Endothelial cell of umbilical vein (primary cell): ENCODE results near the gene C22orf39. TPM values are rescaled to one million over a fixed set of nuclear protein-coding genes. Genes with fewer than 3 reads are reported as not detected.

Source experiments
- BruUV-seq: library from RNA; stranded (reverse); fragments of 400-500 nt; replicated peaks from 2 replicates; lab custom pipeline; 2021; lab: Mats Ljungman, UMichigan
- CTCF ChIA-PET: fragments of 300-600, 350-600 bp; sonication (Branson Sonifier 250); formaldehyde crosslinking; loops from one replicate; lab custom pipeline; 2021; ENCODE audit warnings: antibody characterized with exemption, inconsistent platforms; lab: Charles Lee
- POLR2A ChIA-PET: fragments of 300-600, 350-600 bp; sonication (Branson Sonifier 250); formaldehyde crosslinking; loops from one replicate; lab custom pipeline; 2021; ENCODE audit warnings: antibody characterized with exemption, inconsistent platforms; lab: Charles Lee
- DNase-seq: peaks from one replicate; pipeline ENCODE4 v3.0.0-alpha.2; 2011; ENCODE audit warnings: low read depth, low spot score
- FAIRE-seq: peaks from 2 replicates; lab custom pipeline; 2011; peaks lifted over from hg19 to GRCh38; lab: Jason Lieb, UNC
- H2AFZ ChIP-seq: 2 replicates; pipeline ENCODE4 v1.6.0; 2012; ENCODE audit warnings: low read depth, low read length, control low read depth, inconsistent platforms
- H3K27ac ChIP-seq: 2 replicates; pipeline ENCODE4 v1.5.1; 2011; ENCODE audit warnings: low read depth, mild to moderate bottlenecking, control low read depth, low read length, moderate library complexity; ENCODE audit not compliant: insufficient read depth
- H3K27me3 ChIP-seq, 2 experiments: 2 replicates each; pipeline versions ENCODE4 v1.6.0 to v1.6.1; 2011; ENCODE audit warnings: low read length in 2 of 2, mixed read lengths in 1 of 2; ENCODE audit not compliant: control insufficient read depth in 2 of 2, insufficient read depth in 2 of 2
- H3K36me3 ChIP-seq, 2 experiments: 2 replicates in 1 of 2; 3 replicates in 1 of 2; pipeline ENCODE4 v1.5.1; 2011; ENCODE audit warnings: low read length in 2 of 2, mild to moderate bottlenecking in 1 of 2, moderate library complexity in 1 of 2; ENCODE audit not compliant: control insufficient read depth in 2 of 2, insufficient read depth in 2 of 2; ENCODE audit errors: extremely low read depth in 1 of 2
- H3K4me1 ChIP-seq: 3 replicates; pipeline ENCODE4 v1.5.1; 2011; ENCODE audit warnings: mild to moderate bottlenecking, low read length; ENCODE audit not compliant: control insufficient read depth, insufficient read depth; ENCODE audit errors: extremely low read depth
- H3K4me2 ChIP-seq: 2 replicates; pipeline ENCODE4 v1.6.1; 2011; ENCODE audit warnings: low read length, control low read depth, mixed read lengths; ENCODE audit not compliant: insufficient read depth
- H3K4me3 ChIP-seq, 3 experiments: fragments of 200-600 bp in 1 of 3; sonication (generic), shearing (Covaris generic) in 1 of 3; replicated peaks in 1 of 3; 2 replicates each; pipeline ENCODE4 v1.5.1; 2011 to 2016; ENCODE audit warnings: control low read depth in 3 of 3, low read length in 3 of 3, mild to moderate bottlenecking in 2 of 3, inconsistent platforms in 1 of 3, low read depth in 1 of 3, moderate library complexity in 1 of 3; ENCODE audit not compliant: insufficient read depth in 1 of 3
- H3K79me2 ChIP-seq: 2 replicates; pipeline ENCODE4 v1.6.0; 2012; ENCODE audit warnings: low read length, inconsistent platforms; ENCODE audit not compliant: control insufficient read depth, insufficient read depth
- H3K9ac ChIP-seq: replicated peaks from 2 replicates; pipeline ENCODE3; 2011; ENCODE audit warnings: low read length, control low read depth; ENCODE audit not compliant: insufficient read depth; ENCODE audit errors: extremely low read depth
- H3K9me1 ChIP-seq: replicated peaks from 3 replicates; pipeline ENCODE4 v1.6.0; 2011; ENCODE audit warnings: mild to moderate bottlenecking, low read length; ENCODE audit not compliant: control insufficient read depth, insufficient read depth; ENCODE audit errors: extremely low read depth
- H3K9me3 ChIP-seq: replicated peaks from 2 replicates; pipeline ENCODE4 v1.5.1; 2012; ENCODE audit warnings: low read length, inconsistent platforms; ENCODE audit not compliant: control insufficient read depth, insufficient read depth
- H4K20me1 ChIP-seq: replicated peaks from 2 replicates; pipeline ENCODE3; 2011; ENCODE audit warnings: mild to moderate bottlenecking, low read length; ENCODE audit not compliant: control insufficient read depth, insufficient read depth; ENCODE audit errors: extremely low read depth
- EZH2 ChIP-seq: IDR thresholded peaks from 2 replicates; pipeline ENCODE4 v1.6.1; 2012; ENCODE audit warnings: borderline replicate concordance, low read depth, mild to moderate bottlenecking, moderate library complexity, low read length, inconsistent platforms; ENCODE audit not compliant: severe bottlenecking
- FOS ChIP-seq: IDR thresholded peaks from 2 replicates; pipeline ENCODE4 v1.6.1; 2011; ENCODE audit warnings: mild to moderate bottlenecking, low read length, moderate library complexity, borderline replicate concordance; ENCODE audit not compliant: insufficient read depth
- GATA2 ChIP-seq: IDR thresholded peaks from 2 replicates; pipeline ENCODE4 v1.7.0; 2011; ENCODE audit warnings: low read depth, mild to moderate bottlenecking, moderate library complexity, mixed read lengths, low read length; ENCODE audit not compliant: insufficient read length, insufficient read depth
- JUN ChIP-seq: IDR thresholded peaks from 2 replicates; pipeline ENCODE4 v1.6.1; 2011; ENCODE audit warnings: borderline replicate concordance, low read depth; ENCODE audit not compliant: insufficient read length, insufficient read depth
- MYC ChIP-seq: IDR thresholded peaks from one replicate; pipeline ENCODE4 v1.6.1; 2011; ENCODE audit warnings: mild to moderate bottlenecking, low read depth, low read length
- POLR2A ChIP-seq: IDR thresholded peaks from 2 replicates; pipeline ENCODE4 v1.6.1; 2012; ENCODE audit warnings: low read depth, mild to moderate bottlenecking, control low read depth, low read length
- POLR2AphosphoS5 ChIP-seq: IDR thresholded peaks from 2 replicates; pipeline ENCODE4 v1.6.1; 2012; ENCODE audit warnings: low read depth, mild to moderate bottlenecking, control low read depth, low read length, moderate library complexity; ENCODE audit not compliant: insufficient read depth
- dilution Hi-C: fragments of 300-500 bp; cut with MboI; formaldehyde crosslinking; loops from one replicate; pipeline ENCODE4 v1.15.0; 2019; ENCODE audit warnings: low sequenced_read_pairs; ENCODE audit not compliant: extremely low pct_ligation_motif_present
- intact Hi-C: fragments of 100-400 bp; cut with micrococcal nuclease; formaldehyde crosslinking; loops from one replicate; pipeline ENCODE4 v1.10.0; 2022
- polyA plus RNA-seq, 4 experiments: library from polyadenylated mRNA; depleted of rRNA in 3 of 4; stranded (reverse) in 3 of 4; unstranded in 1 of 4; fragments of >200 nt; gene quantifications; 2 replicates each; pipeline versions ENCODE4 v1.2.1 to v1.2.3, GENCODE V29; 2011 to 2012; ENCODE audit warnings: missing spikeins in 1 of 4
- total RNA-seq: library from RNA; stranded (reverse); gene quantifications from 2 replicates; pipeline ENCODE4 v1.2.3, GENCODE V29; 2021
- TF ChIP-seq, protein P1 (sequence below), 2 donors: IDR thresholded peaks; 1 replicate in 1 of 2; 2 replicates in 1 of 2; pipeline ENCODE4 v1.5.1; 2011; ENCODE audit warnings: low read length in 2 of 2, mild to moderate bottlenecking in 2 of 2, moderate library complexity in 2 of 2, control low read depth in 1 of 2, inconsistent platforms in 1 of 2, low read depth in 1 of 2; ENCODE audit not compliant: insufficient read depth in 1 of 2; ENCODE audit errors: extremely low read depth in 1 of 2
- TF ChIP-seq, protein P2 (sequence below): IDR thresholded peaks from 2 replicates; pipeline ENCODE4 v1.6.1; 2011; ENCODE audit not compliant: insufficient read depth, insufficient read length

The C22orf39 gene
- total and polyA plus RNA-seq, 2 donors (not counting 3 experiments of a cell fraction or from before 2014, with no cell fraction given), result 26.1 to 28.0 TPM

DNA sequence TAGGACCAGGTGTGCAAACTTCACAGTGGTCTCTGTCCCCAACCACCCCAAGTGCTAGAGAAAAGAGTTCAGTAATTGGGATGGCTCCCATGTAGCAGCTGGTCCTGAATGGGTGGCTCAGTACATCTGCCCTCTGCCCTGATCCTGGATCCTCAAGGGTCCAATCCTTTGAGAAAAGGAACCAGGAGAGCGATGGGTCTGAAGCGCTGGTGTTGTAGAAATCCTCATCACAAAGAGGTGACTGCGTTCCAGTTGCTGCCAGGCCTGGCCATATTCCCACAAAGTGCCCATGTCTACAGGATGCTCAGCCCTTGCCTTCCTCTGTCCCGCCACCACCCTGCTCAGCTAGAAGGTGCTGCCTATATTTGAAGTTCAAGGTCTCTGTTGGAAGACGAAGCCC lies 6.2 kb upstream of the C22orf39 start:
- Histone ChIP-seq H3K9ac (no peak overlapping the region), H3K9me1 (no peaks in the 10 kb centered on the region), H3K4me1 (peaks cover 12% of the 10 kb centered on the region), H3K4me2 (no peak overlapping the region), H3K79me2 (no peaks in the 10 kb centered on the region), H2AFZ (no peak overlapping the region), H3K4me3 (no peak overlapping the region), H3K9me3 (no peaks in the 10 kb centered on the region), H3K27me3 (no peaks in the 10 kb centered on the region), H4K20me1 (no peaks in the 10 kb centered on the region), H3K36me3 (peaks cover 16 to 59% of the 10 kb centered on the region in 2 experiments), H3K27ac (no peak overlapping the region)
- DNase-seq (no peak), FAIRE-seq (no peak)
- ChIA-PET CTCF (interaction anchor here (1.1 kb wide), 1 partner anchor 176 kb away, joined by 5 read pairs; no protein-coding TSS in a partner anchor), POLR2A (no interaction called here)
- no TSS peak for BruUV-seq
- TF ChIP-seq EZH2 (no peak), MYC (no peak), POLR2A (no peak), FOS (no peak), POLR2AphosphoS5 (no peak), JUN (no peak), GATA2 (no peak)
- TF ChIP-seq, protein P1, sequence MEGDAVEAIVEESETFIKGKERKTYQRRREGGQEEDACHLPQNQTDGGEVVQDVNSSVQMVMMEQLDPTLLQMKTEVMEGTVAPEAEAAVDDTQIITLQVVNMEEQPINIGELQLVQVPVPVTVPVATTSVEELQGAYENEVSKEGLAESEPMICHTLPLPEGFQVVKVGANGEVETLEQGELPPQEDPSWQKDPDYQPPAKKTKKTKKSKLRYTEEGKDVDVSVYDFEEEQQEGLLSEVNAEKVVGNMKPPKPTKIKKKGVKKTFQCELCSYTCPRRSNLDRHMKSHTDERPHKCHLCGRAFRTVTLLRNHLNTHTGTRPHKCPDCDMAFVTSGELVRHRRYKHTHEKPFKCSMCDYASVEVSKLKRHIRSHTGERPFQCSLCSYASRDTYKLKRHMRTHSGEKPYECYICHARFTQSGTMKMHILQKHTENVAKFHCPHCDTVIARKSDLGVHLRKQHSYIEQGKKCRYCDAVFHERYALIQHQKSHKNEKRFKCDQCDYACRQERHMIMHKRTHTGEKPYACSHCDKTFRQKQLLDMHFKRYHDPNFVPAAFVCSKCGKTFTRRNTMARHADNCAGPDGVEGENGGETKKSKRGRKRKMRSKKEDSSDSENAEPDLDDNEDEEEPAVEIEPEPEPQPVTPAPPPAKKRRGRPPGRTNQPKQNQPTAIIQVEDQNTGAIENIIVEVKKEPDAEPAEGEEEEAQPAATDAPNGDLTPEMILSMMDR (IDR thresholded peaks at IDR 0.05; ENCODE audit: extremely low read depth in 1 of 2, insufficient read depth in 1 of 2, low read depth in 1 of 2, low read length in 2 of 2), result no peak
- TF ChIP-seq, protein P2, sequence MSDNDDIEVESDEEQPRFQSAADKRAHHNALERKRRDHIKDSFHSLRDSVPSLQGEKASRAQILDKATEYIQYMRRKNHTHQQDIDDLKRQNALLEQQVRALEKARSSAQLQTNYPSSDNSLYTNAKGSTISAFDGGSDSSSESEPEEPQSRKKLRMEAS, result no peak
- intact Hi-C loops, result no loop called here
- dilution Hi-C loops, result no loop called here
